SK-N-SH treated with all-trans-retinoic acid at 6 μM for 48 hours (cell line): ENCODE data around the gene RABGAP1L.

Source experiments
- BACH2 ChIP-seq: fragments of 250-450 bp; sonication (Bioruptor Pico); IDR thresholded peaks from 2 replicates; pipeline ENCODE4 v1.9.0; 2021; ENCODE audit warnings: mild to moderate bottlenecking, borderline replicate concordance
- CREB5 ChIP-seq: fragments of 250-450 bp; sonication (Bioruptor Pico); IDR thresholded peaks from 2 replicates; pipeline ENCODE4 v1.5.1; 2020; ENCODE audit warnings: low read depth, mild to moderate bottlenecking, moderate library complexity
- CSDC2 ChIP-seq: fragments of 250-450 bp; sonication (Bioruptor Pico); IDR thresholded peaks from 2 replicates; pipeline ENCODE4 v1.5.0; 2020; ENCODE audit warnings: mild to moderate bottlenecking, moderate library complexity
- OSR1 ChIP-seq: fragments of 250-450 bp; sonication (Bioruptor Pico); IDR thresholded peaks from 2 replicates; pipeline ENCODE4 v1.8.0; 2022; ENCODE audit warnings: moderate library complexity, mild to moderate bottlenecking, inconsistent platforms
- RARB ChIP-seq: fragments of 250-450 bp; sonication (Bioruptor Pico); IDR thresholded peaks from 2 replicates; pipeline ENCODE4 v1.8.0; 2021; ENCODE audit warnings: mild to moderate bottlenecking, moderate library complexity
- ZFP3 ChIP-seq: fragments of 250-450 bp; sonication (Bioruptor Pico); IDR thresholded peaks from 2 replicates; pipeline ENCODE4 v1.5.0; 2020; ENCODE audit warnings: mild to moderate bottlenecking, moderate library complexity
- ZFP30 ChIP-seq: fragments of 450-650 bp; formaldehyde crosslinking; IDR thresholded peaks from 2 replicates; pipeline ENCODE4 v1.5.0; 2022; ENCODE audit warnings: mild to moderate bottlenecking, moderate library complexity
- ZNF8 ChIP-seq: fragments of 450-650 bp; formaldehyde crosslinking; IDR thresholded peaks from 2 replicates; pipeline ENCODE4 v1.5.0; 2020; ENCODE audit warnings: mild to moderate bottlenecking, moderate library complexity
- TF ChIP-seq, protein P1 (sequence below): fragments of 250-450 bp; sonication (Bioruptor Pico); IDR thresholded peaks from 2 replicates; pipeline ENCODE4 v1.5.1; 2021; ENCODE audit warnings: mild to moderate bottlenecking, moderate library complexity

- TF ChIP-seq, protein P1, sequence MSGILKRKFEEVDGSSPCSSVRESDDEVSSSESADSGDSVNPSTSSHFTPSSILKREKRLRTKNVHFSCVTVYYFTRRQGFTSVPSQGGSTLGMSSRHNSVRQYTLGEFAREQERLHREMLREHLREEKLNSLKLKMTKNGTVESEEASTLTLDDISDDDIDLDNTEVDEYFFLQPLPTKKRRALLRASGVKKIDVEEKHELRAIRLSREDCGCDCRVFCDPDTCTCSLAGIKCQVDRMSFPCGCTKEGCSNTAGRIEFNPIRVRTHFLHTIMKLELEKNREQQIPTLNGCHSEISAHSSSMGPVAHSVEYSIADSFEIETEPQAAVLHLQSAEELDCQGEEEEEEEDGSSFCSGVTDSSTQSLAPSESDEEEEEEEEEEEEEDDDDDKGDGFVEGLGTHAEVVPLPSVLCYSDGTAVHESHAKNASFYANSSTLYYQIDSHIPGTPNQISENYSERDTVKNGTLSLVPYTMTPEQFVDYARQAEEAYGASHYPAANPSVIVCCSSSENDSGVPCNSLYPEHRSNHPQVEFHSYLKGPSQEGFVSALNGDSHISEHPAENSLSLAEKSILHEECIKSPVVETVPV (CRISPR knock-in tag): no peak
- no peak for TF ChIP-seq ZNF8 (CRISPR knock-in tag)
- TF ChIP-seq ZFP3 (CRISPR knock-in tag): no peak
- no peak for TF ChIP-seq ZFP30 (CRISPR knock-in tag)
- TF ChIP-seq BACH2 (CRISPR knock-in tag): no peak
- TF ChIP-seq RARB: no peak
- TF ChIP-seq CSDC2 (CRISPR knock-in tag): no peak
- TF ChIP-seq OSR1 (CRISPR knock-in tag): no peak
- no peak for TF ChIP-seq CREB5 (CRISPR knock-in tag)
Observed at GRCh38 chr1:174364996-174365736, 205.8 kb downstream of the RABGAP1L start.
